PC-9 (cell line): ENCODE data around the gene NRROS.

ENCODE experiments used
- CTCF ChIP-seq: fragments of 200-600 bp; sonication (generic); conservative IDR thresholded peaks from 2 replicates; pipeline ENCODE4 v1.6.1; 2017; ENCODE audit warnings: mixed run types, antibody characterized with exemption, mild to moderate bottlenecking, moderate library complexity
- EZH2 ChIP-seq: fragments of 200-600 bp; sonication (generic); IDR thresholded peaks from 2 replicates; pipeline ENCODE4 v1.8.0; 2017; ENCODE audit warnings: antibody characterized with exemption, low read depth

DNA sequence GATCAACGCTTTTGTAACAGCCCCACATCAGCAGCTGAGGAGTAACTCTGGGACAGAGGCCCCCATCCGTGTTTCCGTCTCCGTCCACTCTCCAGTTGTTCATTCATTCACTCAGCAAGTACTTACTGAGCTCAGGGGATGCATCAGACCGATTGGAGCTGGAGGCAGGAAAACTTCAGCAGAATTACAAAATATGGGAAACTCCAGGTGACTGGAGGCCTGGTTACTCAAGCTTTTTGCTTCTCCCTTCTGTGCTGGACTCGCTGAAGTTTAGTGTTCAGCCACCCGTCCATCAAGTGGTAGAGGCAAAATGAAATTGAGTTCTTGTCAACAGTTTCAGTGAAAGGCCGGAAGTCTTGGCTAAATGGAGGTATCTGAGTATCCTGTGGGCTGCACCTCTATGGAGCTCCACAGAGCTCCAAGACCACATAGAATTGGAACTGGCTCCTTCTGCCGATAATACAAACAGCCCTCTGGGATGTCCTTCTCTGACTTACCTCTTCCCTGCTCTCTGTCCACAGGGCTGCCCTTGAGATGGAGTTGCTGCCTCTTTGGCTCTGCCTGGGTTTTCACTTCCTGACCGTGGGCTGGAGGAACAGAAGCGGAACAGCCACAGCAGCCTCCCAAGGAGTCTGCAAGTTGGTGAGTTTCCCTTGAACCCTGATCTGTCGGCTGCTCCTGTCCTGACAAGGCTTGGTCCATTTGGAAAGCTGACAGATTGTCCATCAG is 14.7 kb downstream of the NRROS start:
- TF ChIP-seq CTCF (no peak), EZH2 (no peak)
